MM.1S (cell line): ENCODE data around the gene CHCHD6.

Experiments
- CTCF ChIP-seq: fragments of 300-600 bp; sonication (generic); IDR thresholded peaks from 2 replicates; pipeline ENCODE4 v1.5.1; 2016; ENCODE audit warnings: antibody characterized with exemption, low read length, mixed read lengths
- EZH2 ChIP-seq: fragments of 300-600 bp; sonication (generic); optimal IDR thresholded peaks from 2 replicates; pipeline ENCODE3; 2017; ENCODE audit warnings: low read depth, mild to moderate bottlenecking, antibody characterized with exemption, low read length, mixed read lengths
- EZH2phosphoT487 ChIP-seq: fragments of 300-600 bp; sonication (generic); IDR thresholded peaks from 2 replicates; pipeline ENCODE4 v1.6.1; 2018; ENCODE audit warnings: antibody characterized with exemption, low read length

GRCh38 chr3:126678693-126679317 lies 25.2 kb upstream of the CHCHD6 start:
- TF ChIP-seq CTCF (no peak), EZH2 (no peak), EZH2phosphoT487 (no peak)
